Thoracic aorta (tissue), 2 donors: ENCODE measurements around the gene AIFM1. TPM values are rescaled to one million over a fixed set of nuclear protein-coding genes. Genes with fewer than 3 reads are reported as not detected.

Source experiments
- ATAC-seq: fragments of 150-250 bp; one replicate; pipeline ENCODE4 v1.8.0; 2017; ENCODE audit warnings: low read depth; ENCODE audit not compliant: insufficient number of reproducible peaks, low FRiP score
- DNase-seq: peaks from one replicate; pipeline ENCODE4 v3.0.0-alpha.2; 2020; ENCODE audit warnings: low spot score
- H3K27ac ChIP-seq, 2 donors: fragments of 200-600 bp; sonication (generic); 1 replicate in 1 of 2; 2 replicates in 1 of 2; pipeline ENCODE4 v1.5.1; 2016; ENCODE audit warnings: mild to moderate bottlenecking in 2 of 2, moderate library complexity in 2 of 2
- H3K27me3 ChIP-seq: fragments of 200-600 bp; sonication (generic); replicated peaks from 2 replicates; pipeline ENCODE4 v1.6.0; 2016; ENCODE audit warnings: mild to moderate bottlenecking; ENCODE audit not compliant: insufficient read depth
- H3K36me3 ChIP-seq: fragments of 200-600 bp; sonication (generic); one replicate; pipeline ENCODE4 v1.5.1; 2016
- H3K4me1 ChIP-seq, 2 donors: fragments of 200-600 bp; sonication (generic); 1 replicate in 1 of 2; 2 replicates in 1 of 2; pipeline versions ENCODE4 v1.5.1 to v1.6.0; 2016; ENCODE audit warnings: low read depth in 2 of 2, mild to moderate bottlenecking in 1 of 2; ENCODE audit not compliant: control insufficient read depth in 1 of 2
- H3K4me3 ChIP-seq: fragments of 200-600 bp; sonication (generic); 2 replicates; pipeline ENCODE4 v1.5.1; 2016; ENCODE audit warnings: mild to moderate bottlenecking
- H3K9me3 ChIP-seq: fragments of 200-600 bp; sonication (generic); 2 replicates; pipeline ENCODE4 v1.5.1; 2016
- total RNA-seq, 2 donors: library from RNA; depleted of rRNA; stranded (reverse); fragments of >200 nt; gene quantifications; one replicate each; pipeline versions ENCODE4 v1.1.0 to v1.2.3, GENCODE V29; 2016
- TF ChIP-seq, protein P1 (sequence below): fragments of 200-600 bp; sonication (generic); IDR thresholded peaks from one replicate; pipeline ENCODE4 v1.5.1; 2019; ENCODE audit warnings: antibody characterized with exemption

The AIFM1 gene
- total RNA-seq, 2 donors from 2014 or later: 11.4 to 13.6 TPM

DNA sequence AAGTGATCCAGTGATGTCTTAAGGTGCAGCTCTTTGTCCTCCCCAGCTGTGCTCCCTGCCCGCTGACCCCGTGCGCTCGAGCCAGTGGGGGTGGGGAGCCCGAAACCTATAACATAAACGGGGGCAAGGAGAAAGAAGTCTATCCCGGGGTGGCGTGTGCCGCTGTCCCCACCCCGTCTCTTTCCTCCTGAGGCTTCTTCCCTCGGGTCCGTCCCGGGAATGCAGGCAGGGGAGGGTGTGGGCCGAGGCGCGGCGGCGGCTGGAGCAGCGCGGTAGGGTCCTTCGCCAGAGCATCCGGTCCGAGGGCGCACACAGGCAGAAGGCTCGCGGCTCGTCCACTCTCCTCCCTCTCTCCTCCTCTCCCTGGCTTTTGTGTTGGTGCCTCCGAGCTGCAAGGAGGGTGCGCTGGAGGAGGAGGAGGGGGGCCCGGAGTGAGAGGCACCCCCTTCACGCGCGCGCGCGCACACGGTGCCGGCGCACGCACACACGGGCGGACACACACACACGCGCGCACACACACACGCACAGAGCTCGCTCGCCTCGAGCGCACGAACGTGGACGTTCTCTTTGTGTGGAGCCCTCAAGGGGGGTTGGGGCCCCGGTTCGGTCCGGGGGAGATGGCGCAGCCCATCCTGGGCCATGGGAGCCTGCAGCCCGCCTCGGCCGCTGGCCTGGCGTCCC is 5.9 kb upstream of the AIFM1 start, which contains the start of gene RAB33A:
Gene RAB33A, plus strand, starts transcription at position 517 of the 681 bp plus-strand sequence. Its CDS starts 101 bp downstream, at position 618.
- Histone ChIP-seq H3K4me1 (peaks cover 6 to 27% of the 10 kb centered on the region in 2 donors), H3K27me3 (no peaks in the 10 kb centered on the region), H3K27ac (peak within 1 kb of the TSS in 1 of 2 donors; percentile 69), H3K9me3 (no peaks in the 10 kb centered on the region), H3K36me3 (no peaks in the 10 kb centered on the region), H3K4me3 (peak within 1 kb of the TSS; percentile 74)
- TF ChIP-seq, protein P1, sequence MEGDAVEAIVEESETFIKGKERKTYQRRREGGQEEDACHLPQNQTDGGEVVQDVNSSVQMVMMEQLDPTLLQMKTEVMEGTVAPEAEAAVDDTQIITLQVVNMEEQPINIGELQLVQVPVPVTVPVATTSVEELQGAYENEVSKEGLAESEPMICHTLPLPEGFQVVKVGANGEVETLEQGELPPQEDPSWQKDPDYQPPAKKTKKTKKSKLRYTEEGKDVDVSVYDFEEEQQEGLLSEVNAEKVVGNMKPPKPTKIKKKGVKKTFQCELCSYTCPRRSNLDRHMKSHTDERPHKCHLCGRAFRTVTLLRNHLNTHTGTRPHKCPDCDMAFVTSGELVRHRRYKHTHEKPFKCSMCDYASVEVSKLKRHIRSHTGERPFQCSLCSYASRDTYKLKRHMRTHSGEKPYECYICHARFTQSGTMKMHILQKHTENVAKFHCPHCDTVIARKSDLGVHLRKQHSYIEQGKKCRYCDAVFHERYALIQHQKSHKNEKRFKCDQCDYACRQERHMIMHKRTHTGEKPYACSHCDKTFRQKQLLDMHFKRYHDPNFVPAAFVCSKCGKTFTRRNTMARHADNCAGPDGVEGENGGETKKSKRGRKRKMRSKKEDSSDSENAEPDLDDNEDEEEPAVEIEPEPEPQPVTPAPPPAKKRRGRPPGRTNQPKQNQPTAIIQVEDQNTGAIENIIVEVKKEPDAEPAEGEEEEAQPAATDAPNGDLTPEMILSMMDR: no peak
- DNase-seq (no peak), ATAC-seq (no peak)

DNA sequence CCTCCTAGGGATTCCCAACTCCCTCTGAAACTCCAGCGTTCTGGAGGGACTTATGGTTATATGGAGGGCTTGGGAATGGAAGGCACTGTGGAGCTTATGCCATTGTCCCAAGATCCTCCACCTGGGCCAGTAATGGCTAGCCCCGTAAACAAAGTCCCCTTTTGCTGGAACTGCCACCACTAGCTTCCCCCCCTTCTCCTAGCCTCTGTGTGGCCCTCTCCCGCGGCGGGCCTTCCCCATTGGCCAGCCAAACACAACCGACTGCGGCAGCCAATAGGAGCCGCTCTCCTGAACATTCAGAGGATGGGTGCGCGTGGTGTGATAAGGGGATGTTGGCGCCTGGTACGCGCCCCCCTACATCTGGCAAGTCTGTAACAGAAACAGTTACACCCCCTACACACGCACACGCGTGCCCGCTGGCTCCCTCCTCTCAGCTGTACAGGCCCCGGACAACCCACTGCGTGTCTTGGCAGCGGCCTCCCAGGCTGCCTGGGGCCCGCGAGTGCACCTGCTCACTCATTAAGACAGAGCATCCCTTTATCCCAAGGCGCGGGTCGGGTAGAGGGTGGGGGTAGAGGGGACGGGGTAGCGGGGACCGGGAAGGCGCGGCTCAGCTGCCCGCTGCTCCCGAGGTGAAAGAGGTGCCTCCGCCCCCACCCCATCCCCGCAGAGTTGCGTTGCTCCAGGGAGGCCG is 5.3 kb upstream of the AIFM1 start:
- Histone ChIP-seq H3K27ac (no peak overlapping the region), H3K9me3 (no peaks in the 10 kb centered on the region), H3K27me3 (no peaks in the 10 kb centered on the region), H3K36me3 (no peaks in the 10 kb centered on the region), H3K4me1 (peaks cover 6 to 28% of the 10 kb centered on the region in 2 donors), H3K4me3 (peak overlapping the region; percentile 74)
- ATAC-seq (no peak), DNase-seq (no peak)
- TF ChIP-seq, protein P1: no peak

DNA sequence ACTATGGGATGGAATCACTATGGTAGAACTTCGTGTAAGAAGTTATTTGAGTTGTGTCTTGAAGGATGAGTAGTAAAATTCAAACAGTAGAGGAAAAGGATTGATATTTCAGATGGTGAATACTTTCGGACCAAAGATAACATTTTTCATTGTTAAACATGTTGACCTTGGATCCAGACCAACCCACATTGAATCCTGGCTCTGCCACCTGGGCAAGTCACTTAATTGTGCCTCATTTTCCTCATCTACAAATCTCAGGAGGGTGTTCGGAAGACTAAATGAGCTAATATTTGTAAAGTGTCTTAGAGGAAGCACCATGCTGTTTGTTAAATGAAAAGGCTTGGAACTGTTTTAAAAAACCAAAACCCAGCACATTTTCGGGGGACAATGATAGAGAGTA is 1.4 kb upstream of the AIFM1 start:
- H3K27ac ChIP-seq: no peak overlapping the region
- ATAC-seq: no peak
- TF ChIP-seq, protein P1: no peak

DNA sequence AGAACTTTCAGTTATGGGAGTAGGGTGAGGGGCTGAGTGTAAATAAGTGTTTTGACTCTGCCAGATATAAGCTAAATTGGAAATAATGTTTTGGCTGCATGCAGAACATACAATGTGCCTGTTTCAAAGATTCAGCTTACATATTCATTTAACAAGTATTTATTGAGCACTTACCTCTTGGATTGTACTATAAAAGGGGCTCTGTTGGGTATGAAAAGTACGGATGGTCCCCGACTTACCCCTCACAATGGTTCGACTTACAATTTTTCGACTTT is 799 bp upstream of the AIFM1 start:
- ATAC-seq (no peak), DNase-seq (no peak)
- Histone ChIP-seq H3K4me3 (peak overlapping the region; percentile 82), H3K4me1 (peaks cover 0 to 16% of the 10 kb centered on the region in 2 donors), H3K27me3 (no peaks in the 10 kb centered on the region), H3K9me3 (no peaks in the 10 kb centered on the region), H3K27ac (peak overlapping the region; percentile 87 to 90), H3K36me3 (no peaks in the 10 kb centered on the region)
- TF ChIP-seq, protein P1: no peak

More for the DNA sequence above, 1.4 kb upstream of the AIFM1 start:
- H3K36me3 ChIP-seq: no peaks in the 10 kb centered on the region
- peak overlapping the region; percentile 82 for H3K4me3 ChIP-seq
- peaks cover 0 to 16% of the 10 kb centered on the region in 2 donors for H3K4me1 ChIP-seq
- H3K27me3 ChIP-seq: no peaks in the 10 kb centered on the region
- no peak for DNase-seq
- no peaks in the 10 kb centered on the region for H3K9me3 ChIP-seq

DNA sequence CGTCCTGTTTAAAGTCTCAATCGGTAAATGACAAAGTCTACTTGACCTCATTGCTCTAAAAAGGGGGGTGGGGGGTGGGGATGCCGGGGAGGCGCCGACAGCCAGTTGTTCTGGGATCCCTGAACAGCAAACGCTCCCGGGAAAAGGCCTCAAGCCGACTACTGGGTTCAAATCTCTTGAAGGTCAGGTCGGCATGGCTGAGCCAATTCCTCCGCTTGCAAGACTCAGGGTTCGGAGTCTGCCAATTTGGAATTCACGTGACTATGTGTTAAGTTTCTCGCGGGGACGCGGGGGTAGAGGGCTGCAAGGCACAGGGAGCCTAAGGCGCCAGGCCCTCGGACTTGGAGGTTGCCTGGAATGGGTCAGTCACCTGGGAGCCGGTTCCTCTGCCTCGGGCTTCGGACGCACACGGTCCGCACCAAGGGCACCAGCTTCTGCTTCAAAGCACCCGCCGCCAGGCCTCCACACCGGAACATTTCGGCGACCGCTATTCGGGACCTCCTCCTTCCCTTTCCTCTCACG is 399 bp downstream of the AIFM1 start:
- H3K4me3 ChIP-seq: peak overlapping the region; percentile 82
- H3K9me3 ChIP-seq: no peaks in the 10 kb centered on the region
- ATAC-seq (no peak), DNase-seq (no peak)
- H3K27me3 ChIP-seq: no peaks in the 10 kb centered on the region
- peaks cover 0 to 16% of the 10 kb centered on the region in 2 donors for H3K4me1 ChIP-seq
- H3K27ac ChIP-seq: peak overlapping the region; percentile 87 to 90
- TF ChIP-seq, protein P1: no peak
- H3K36me3 ChIP-seq: no peaks in the 10 kb centered on the region
